Subcutaneous adipose tissue (tissue), 4 donors: ENCODE results near the gene MAPKAP1. TPM values are rescaled to one million over a fixed set of nuclear protein-coding genes. Genes with fewer than 3 reads are reported as not detected.

Source experiments
- CTCF ChIP-seq: fragments of 450-650 bp; IDR thresholded peaks from one replicate; pipeline ENCODE4 v1.5.1; 2016; ENCODE audit warnings: low read depth, mild to moderate bottlenecking, control low read depth, antibody characterized with exemption, moderate library complexity
- total RNA-seq, 4 donors: library from RNA; depleted of rRNA; stranded (reverse); fragments of >200 nt; gene quantifications; one replicate each; pipeline ENCODE4 v1.1.0, GENCODE V29; 2016

The MAPKAP1 gene
- total RNA-seq, 4 donors from 2014 or later = 64.4 to 146 (median 83.9) TPM

- no peak for TF ChIP-seq CTCF
Measured at GRCh38 chr9:125412166-125412565, 294.8 kb downstream of the MAPKAP1 start.

GRCh38 chr9:125411171-125411756 is 295.7 kb downstream of the MAPKAP1 start:
- TF ChIP-seq CTCF = no peak

- TF ChIP-seq CTCF = no peak
Measured at GRCh38 chr9:125410522-125410894, 296.5 kb downstream of the MAPKAP1 start.

- TF ChIP-seq CTCF = no peak
Measured at GRCh38 chr9:125409637-125410521, 297.1 kb downstream of the MAPKAP1 start.

- TF ChIP-seq CTCF = no peak
Measured at GRCh38 chr9:125409217-125409636, 297.8 kb downstream of the MAPKAP1 start.

- no peak for TF ChIP-seq CTCF
Measured at GRCh38 chr9:125407974-125408900, 298.8 kb downstream of the MAPKAP1 start.
